Kidney epithelial cell (primary cell): ENCODE results near the gene AKT3. TPM values are rescaled to one million over a fixed set of nuclear protein-coding genes. Genes with fewer than 3 reads are reported as not detected.
A peak's percentile ranks its signal among the peaks of the same experiment; 100 is the strongest.

Source experiments
- DNase-seq: peaks from one replicate; pipeline ENCODE4 v3.0.0-alpha.2; 2010; ENCODE audit warnings: low read depth
- H3K27me3 ChIP-seq: 2 replicates; pipeline ENCODE4 v1.6.0; 2011; ENCODE audit warnings: low read length; ENCODE audit not compliant: control insufficient read depth, insufficient read depth
- H3K36me3 ChIP-seq: 2 replicates; pipeline ENCODE4 v1.5.1; 2011; ENCODE audit warnings: low read length; ENCODE audit not compliant: control insufficient read depth, insufficient read depth
- H3K4me3 ChIP-seq: 2 replicates; pipeline ENCODE4 v1.5.1; 2011; ENCODE audit warnings: low read depth, mild to moderate bottlenecking, control low read depth, low read length
- total RNA-seq: library from RNA; depleted of rRNA; stranded (reverse); fragments of >200 nt; gene quantifications from 2 replicates; pipeline ENCODE4 v1.2.3, GENCODE V29; 2015
- TF ChIP-seq, protein P1 (sequence below): IDR thresholded peaks from 2 replicates; pipeline ENCODE4 v1.5.1; 2011; ENCODE audit warnings: mild to moderate bottlenecking, moderate library complexity, low read length, control low read depth, inconsistent platforms; ENCODE audit not compliant: insufficient read depth, poor library complexity, severe bottlenecking

AKT3 gene
- total RNA-seq, 1 donor from 2014 or later: 13.1 TPM

DNA sequence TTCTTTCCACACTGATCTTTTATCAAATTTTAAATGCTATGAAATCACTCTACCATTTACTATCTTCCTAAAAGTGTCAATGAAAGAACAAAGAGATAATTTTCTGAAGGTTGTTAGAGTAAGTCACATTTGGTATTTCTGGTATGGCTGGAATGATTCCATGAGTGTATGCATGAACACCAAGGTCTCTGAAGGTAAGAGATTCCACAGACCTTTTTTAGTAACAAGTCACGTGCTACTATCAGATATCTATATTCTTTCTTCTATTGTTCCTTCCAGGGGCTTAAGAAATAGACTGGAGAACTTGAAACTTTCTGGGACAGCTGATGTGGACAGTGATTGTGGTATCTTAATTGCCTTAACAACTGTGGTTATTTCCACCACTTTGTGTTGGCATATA is 329.2 kb downstream of the AKT3 start:
- DNase-seq: no peak
- H3K36me3 ChIP-seq: no peaks in the 10 kb centered on the region
- TF ChIP-seq, protein P1, sequence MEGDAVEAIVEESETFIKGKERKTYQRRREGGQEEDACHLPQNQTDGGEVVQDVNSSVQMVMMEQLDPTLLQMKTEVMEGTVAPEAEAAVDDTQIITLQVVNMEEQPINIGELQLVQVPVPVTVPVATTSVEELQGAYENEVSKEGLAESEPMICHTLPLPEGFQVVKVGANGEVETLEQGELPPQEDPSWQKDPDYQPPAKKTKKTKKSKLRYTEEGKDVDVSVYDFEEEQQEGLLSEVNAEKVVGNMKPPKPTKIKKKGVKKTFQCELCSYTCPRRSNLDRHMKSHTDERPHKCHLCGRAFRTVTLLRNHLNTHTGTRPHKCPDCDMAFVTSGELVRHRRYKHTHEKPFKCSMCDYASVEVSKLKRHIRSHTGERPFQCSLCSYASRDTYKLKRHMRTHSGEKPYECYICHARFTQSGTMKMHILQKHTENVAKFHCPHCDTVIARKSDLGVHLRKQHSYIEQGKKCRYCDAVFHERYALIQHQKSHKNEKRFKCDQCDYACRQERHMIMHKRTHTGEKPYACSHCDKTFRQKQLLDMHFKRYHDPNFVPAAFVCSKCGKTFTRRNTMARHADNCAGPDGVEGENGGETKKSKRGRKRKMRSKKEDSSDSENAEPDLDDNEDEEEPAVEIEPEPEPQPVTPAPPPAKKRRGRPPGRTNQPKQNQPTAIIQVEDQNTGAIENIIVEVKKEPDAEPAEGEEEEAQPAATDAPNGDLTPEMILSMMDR: no peak
- no peaks in the 10 kb centered on the region for H3K27me3 ChIP-seq
- H3K4me3 ChIP-seq: no peak overlapping the region

DNA sequence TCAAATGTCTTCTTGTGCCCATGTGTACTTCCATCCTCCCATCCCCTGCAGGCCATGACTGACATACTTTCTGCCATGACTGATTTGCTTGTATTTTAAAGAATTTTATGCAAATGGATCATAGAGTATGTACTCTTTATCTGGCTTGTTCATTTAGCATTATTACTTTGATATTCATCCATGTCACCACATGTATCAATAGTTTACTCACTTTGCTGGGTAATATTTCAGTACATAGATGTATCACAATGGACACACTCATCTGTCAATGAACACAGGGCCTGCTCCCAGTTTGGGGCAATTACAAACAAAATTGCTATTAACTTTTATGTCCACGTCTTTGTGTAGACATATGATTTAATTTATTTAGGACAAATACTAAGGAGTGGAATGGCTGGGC is 335.1 kb downstream of the AKT3 start:
- TF ChIP-seq, protein P1: no peak
- H3K36me3 ChIP-seq: no peaks in the 10 kb centered on the region
- H3K27me3 ChIP-seq: no peaks in the 10 kb centered on the region
- no peak overlapping the region for H3K4me3 ChIP-seq
- no peak for DNase-seq

DNA sequence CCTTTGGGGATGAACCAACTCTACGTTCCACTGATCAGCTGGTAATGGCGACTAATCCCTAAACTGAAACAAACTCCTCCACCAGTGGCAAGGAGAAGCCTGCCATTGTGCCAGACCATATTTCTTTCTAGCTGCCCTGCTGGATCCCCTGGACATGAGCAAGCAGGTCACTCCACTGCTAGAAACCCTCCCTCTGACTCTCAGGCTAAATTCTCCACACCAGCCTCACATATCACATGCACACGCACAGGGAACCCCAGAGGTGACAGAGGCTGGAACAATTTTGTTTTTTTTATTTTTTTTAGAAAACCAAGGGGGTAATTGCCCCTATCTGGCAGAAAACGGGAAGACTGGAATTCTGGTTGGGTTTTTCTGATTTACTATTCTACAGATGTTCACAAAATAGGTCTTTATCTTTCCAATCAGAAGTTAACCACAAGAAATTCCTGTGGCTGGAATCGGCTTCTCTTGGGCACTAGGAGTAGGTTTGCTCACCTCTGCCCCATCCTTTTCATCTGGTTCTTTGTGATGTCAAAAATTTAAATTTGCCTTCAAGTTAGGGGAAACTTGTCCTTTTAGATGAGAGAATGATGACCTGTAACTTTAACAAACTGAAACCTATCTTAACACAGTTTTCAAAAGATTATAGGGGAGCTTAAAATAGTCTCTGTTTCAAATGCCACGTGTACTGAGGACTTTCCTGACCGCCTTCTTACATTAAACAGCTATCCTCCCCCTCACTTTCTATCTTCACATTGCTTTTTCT is 336.1 kb downstream of the AKT3 start:
- DNase-seq: peak; percentile 34
- H3K4me3 ChIP-seq: no peak overlapping the region
- H3K36me3 ChIP-seq: no peaks in the 10 kb centered on the region
- TF ChIP-seq, protein P1: no peak
- no peaks in the 10 kb centered on the region for H3K27me3 ChIP-seq

DNA sequence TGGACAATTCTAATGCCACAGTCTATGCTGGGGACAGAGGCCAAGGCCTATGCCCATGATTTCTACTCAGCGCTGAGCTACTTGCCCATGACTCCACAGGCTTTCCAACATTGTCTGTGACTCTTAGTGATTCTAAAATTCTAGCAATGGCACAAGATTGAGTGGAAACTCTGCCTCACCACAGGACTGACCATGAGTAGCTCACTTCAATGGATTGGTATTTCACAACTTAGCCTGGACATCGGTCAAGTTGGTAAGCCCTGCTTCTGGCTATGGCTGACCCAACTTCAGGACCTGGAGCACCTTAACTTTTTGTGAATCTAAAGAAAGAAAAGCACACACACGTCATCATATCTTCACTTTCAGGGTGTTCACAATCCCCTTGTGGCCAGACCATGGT is 339.1 kb downstream of the AKT3 start:
- TF ChIP-seq, protein P1: no peak
- DNase-seq: no peak
- Histone ChIP-seq H3K36me3 (no peaks in the 10 kb centered on the region), H3K4me3 (no peak overlapping the region), H3K27me3 (no peaks in the 10 kb centered on the region)

DNA sequence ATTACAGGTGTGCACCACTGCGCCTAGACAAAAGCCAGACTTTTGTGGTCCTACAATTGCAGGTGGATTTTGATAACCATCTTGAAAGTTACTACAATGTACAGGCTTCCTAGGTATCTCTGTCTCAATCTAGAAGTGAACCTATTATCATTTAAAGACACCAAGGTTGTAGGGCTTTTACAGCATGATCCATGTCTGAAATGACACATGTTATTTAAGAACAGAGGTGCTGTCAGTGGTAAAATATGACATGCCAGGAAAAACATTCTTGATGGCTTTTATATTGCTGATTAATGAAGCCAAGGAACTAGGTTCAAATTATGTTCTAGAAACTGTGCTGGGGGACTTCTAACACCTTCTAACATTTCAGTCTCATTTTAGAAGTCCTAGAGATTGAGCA is 341.1 kb downstream of the AKT3 start:
- Histone ChIP-seq H3K36me3 (no peaks in the 10 kb centered on the region), H3K27me3 (no peaks in the 10 kb centered on the region), H3K4me3 (no peak overlapping the region)
- DNase-seq: no peak
- TF ChIP-seq, protein P1: no peak

DNA sequence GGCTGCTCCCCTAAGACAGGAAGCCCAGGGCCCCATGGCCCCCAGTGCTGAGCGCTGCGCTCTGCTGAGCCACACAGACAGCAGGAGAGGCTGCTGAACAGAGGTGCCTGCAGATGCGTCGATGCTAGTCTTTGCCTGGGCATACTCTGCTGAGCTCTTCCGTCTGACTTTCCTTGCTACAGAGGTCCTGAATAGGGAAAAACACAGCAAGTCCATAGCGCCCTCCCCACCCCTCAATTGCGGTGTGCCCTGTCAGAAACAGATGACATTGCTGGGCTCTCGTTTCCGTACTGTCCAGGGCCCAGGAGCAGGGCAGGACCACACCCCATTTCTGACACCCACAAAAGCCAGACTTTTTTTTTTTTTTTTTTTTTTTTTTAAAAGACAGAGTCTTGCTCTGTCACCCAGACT is 341.7 kb downstream of the AKT3 start:
- H3K36me3 ChIP-seq: no peaks in the 10 kb centered on the region

More for the DNA sequence above, 341.7 kb downstream of the AKT3 start:
- DNase-seq: no peak
- no peak overlapping the region for H3K4me3 ChIP-seq
- H3K27me3 ChIP-seq: no peaks in the 10 kb centered on the region
- TF ChIP-seq, protein P1: no peak
